Measurements from ENCODE around the gene RAPGEF2. TPM values are rescaled to one million over a fixed set of nuclear protein-coding genes. Genes with fewer than 3 reads are reported as not detected.

The RAPGEF2 gene
- total RNA-seq, 1 experiment from 2014 or later: 21.2 TPM

DNA sequence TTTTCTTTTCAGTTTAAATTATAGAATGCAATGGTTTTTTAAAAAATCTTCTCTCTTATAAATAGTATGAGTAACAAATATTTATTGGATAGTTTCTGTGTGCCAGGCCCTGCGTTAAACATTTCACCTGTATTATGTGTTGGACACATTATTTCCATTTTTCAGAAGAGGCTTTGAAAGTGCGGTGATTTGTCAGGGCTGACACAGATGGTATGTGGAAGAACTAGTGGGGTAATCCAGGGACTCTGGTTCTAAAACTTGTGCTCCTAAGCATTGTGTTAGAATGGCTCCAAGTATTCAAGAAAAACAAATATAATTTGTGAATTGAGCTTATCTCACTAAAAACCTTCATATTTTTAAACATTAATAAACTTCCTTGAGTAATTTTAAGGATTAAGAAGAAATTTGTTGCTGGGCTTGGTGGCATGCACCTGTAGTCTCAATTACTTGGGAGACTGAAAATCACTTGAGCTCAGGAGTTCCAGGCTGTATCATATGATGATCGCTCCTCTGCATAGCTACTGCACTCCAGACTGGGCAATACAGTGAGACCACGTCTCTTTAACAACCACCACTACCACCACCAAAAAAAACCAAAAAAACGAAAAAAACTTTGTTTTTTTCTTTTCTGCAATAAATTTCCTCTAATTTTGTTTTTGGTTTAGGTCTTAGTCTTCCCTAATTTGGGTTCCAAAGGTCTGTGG, 40.0 kb downstream of the RAPGEF2 start:
- Histone ChIP-seq H3K27me3 (ENCODE audit: low read length) (no peaks in the 10 kb centered on the region), H3K27ac (ENCODE audit: low read length) (no peak overlapping the region), H3F3A (ENCODE audit: low read length, unreplicated experiment) (no peaks in the 10 kb centered on the region), H3K4me1 (ENCODE audit: insufficient read depth, low read length) (peaks cover 6% of the 10 kb centered on the region; the same call in 1 of the 2 replicates), H2AFZ (ENCODE audit: low read length) (no peak overlapping the region), H3K36me3 (ENCODE audit: low read depth, low read length) (no peaks in the 10 kb centered on the region), H3K9me2 (replicated peaks; ENCODE audit: low read length) (no peaks in the 10 kb centered on the region), H3K4me2 (ENCODE audit: low read length) (no peak overlapping the region), H4K20me1 (ENCODE audit: low read length) (no peaks in the 10 kb centered on the region), H3K4me3 (ENCODE audit: low read length) (no peak overlapping the region), H3K79me2 (ENCODE audit: low read length) (peaks cover 16% of the 10 kb centered on the region; the same call in 1 of the 2 replicates), H3K9me3 (ENCODE audit: low read length) (no peaks in the 10 kb centered on the region), H3K9ac (ENCODE audit: low read length) (no peak overlapping the region)
- no TSS peak for BruUV-seq (replicated peaks)
- CTCF ChIA-PET: no interaction called here
- ATAC-seq (no peak), DNase-seq (no peak)
- intact Hi-C loops (cut with micrococcal nuclease): no loop called here
- TF ChIP-seq, protein P1, sequence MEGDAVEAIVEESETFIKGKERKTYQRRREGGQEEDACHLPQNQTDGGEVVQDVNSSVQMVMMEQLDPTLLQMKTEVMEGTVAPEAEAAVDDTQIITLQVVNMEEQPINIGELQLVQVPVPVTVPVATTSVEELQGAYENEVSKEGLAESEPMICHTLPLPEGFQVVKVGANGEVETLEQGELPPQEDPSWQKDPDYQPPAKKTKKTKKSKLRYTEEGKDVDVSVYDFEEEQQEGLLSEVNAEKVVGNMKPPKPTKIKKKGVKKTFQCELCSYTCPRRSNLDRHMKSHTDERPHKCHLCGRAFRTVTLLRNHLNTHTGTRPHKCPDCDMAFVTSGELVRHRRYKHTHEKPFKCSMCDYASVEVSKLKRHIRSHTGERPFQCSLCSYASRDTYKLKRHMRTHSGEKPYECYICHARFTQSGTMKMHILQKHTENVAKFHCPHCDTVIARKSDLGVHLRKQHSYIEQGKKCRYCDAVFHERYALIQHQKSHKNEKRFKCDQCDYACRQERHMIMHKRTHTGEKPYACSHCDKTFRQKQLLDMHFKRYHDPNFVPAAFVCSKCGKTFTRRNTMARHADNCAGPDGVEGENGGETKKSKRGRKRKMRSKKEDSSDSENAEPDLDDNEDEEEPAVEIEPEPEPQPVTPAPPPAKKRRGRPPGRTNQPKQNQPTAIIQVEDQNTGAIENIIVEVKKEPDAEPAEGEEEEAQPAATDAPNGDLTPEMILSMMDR (conservative IDR thresholded peaks at IDR 0.05; ENCODE audit: low read depth, low read length): no peak
- TF ChIP-seq EZH2 (IDR thresholded peaks at IDR 0.05; ENCODE audit: low read length, unreplicated experiment): no peak
- no peak for TF ChIP-seq EZH2phosphoT487 (IDR thresholded peaks at IDR 0.05; ENCODE audit: borderline replicate concordance, low read length)
- POLR2A ChIA-PET (ENCODE audit: unreplicated experiment): no interaction called here

DNA sequence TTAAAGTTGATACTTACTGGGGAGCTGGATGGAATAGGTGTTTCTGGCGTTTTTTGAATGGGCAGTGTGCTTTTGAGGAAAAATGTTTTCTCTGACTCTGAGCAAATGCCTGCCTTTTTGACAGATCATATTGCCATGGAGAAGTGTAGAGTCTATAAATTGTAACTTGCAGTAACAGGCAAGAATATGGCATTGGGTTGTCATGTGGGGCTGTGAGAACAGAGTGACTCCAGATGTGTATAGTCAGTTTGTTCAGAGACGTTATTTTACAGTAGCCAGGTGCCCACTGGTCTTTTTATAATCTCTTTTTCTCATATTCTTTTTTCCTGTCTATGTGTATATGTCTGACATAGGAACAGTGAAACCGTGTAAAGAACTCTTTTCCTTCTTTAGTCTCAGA, 40.8 kb downstream of the RAPGEF2 start:
- Histone ChIP-seq H3K27me3 (ENCODE audit: low read length) (no peaks in the 10 kb centered on the region), H2AFZ (ENCODE audit: low read length) (no peak overlapping the region), H3K9ac (ENCODE audit: low read length) (no peak overlapping the region), H3K4me3 (ENCODE audit: low read length) (no peak overlapping the region), H3K36me3 (ENCODE audit: low read depth, low read length) (no peaks in the 10 kb centered on the region), H3K9me2 (replicated peaks; ENCODE audit: low read length) (no peaks in the 10 kb centered on the region), H3K4me2 (ENCODE audit: low read length) (no peak overlapping the region), H3F3A (ENCODE audit: low read length, unreplicated experiment) (no peaks in the 10 kb centered on the region), H3K9me3 (ENCODE audit: low read length) (no peaks in the 10 kb centered on the region), H3K4me1 (ENCODE audit: insufficient read depth, low read length) (peaks cover 6% of the 10 kb centered on the region; the same call in 1 of the 2 replicates), H4K20me1 (ENCODE audit: low read length) (no peaks in the 10 kb centered on the region), H3K79me2 (ENCODE audit: low read length) (peaks cover 16% of the 10 kb centered on the region; the same call in 1 of the 2 replicates), H3K27ac (ENCODE audit: low read length) (no peak overlapping the region)
- POLR2A ChIA-PET (ENCODE audit: unreplicated experiment): interaction anchor here (0.5 kb wide), 1 partner anchor 19 kb away, joined by 3 read pairs; no protein-coding TSS in a partner anchor
- CTCF ChIA-PET: no interaction called here
- DNase-seq: no peak
- ATAC-seq: no peak
- no TSS peak for BruUV-seq (replicated peaks)
- intact Hi-C loops (cut with micrococcal nuclease): no loop called here
- TF ChIP-seq, protein P1 (conservative IDR thresholded peaks at IDR 0.05; ENCODE audit: low read depth, low read length): no peak
- TF ChIP-seq EZH2phosphoT487 (IDR thresholded peaks at IDR 0.05; ENCODE audit: borderline replicate concordance, low read length) (no peak), EZH2 (IDR thresholded peaks at IDR 0.05; ENCODE audit: low read length, unreplicated experiment) (no peak)

DNA sequence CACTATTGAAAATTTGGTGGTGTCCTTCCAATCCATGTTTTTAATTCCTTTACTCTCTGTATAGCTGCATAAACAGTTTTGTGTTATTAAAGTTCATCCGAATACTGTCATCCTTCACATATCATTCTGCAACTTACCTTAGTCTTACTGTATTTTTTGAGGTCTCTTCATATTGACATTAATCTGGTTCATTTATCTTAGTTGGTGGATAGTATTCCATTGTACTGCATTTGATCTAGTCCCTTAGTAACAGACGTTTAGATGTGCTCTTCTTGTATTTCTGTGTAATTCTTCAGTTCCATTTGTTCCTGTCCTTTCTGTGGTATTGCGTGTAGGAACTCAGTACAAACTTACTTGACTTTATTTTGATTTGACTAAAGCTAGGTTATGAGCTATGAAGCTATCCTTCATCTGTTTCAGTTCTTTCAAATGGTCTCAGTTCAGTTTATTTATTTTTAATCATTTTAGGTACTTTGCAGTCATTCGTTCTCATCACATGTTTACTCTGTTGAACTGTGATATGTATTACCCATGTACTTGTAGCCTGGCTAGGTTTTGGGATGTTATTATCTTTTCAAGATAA, 41.3 kb downstream of the RAPGEF2 start:
- BruUV-seq (replicated peaks): no TSS peak
- CTCF ChIA-PET: no interaction called here

More for the DNA sequence above, 41.3 kb downstream of the RAPGEF2 start:
- no peaks in the 10 kb centered on the region for H3K36me3 ChIP-seq (ENCODE audit: low read depth, low read length)
- H3F3A ChIP-seq (ENCODE audit: low read length, unreplicated experiment): no peaks in the 10 kb centered on the region
- no peaks in the 10 kb centered on the region for H3K27me3 ChIP-seq (ENCODE audit: low read length)
- intact Hi-C loops (cut with micrococcal nuclease): no loop called here
- H3K9me3 ChIP-seq (ENCODE audit: low read length): no peaks in the 10 kb centered on the region
- 0 out of 2 replicates have a peak, but pooled peaks cover 11% of the 10 kb centered on the region for H3K79me2 ChIP-seq (ENCODE audit: low read length)
- ATAC-seq (no peak), DNase-seq (no peak)
- H3K4me2 ChIP-seq (ENCODE audit: low read length): no peak overlapping the region
- no peak overlapping the region for H3K4me3 ChIP-seq (ENCODE audit: low read length)
- H4K20me1 ChIP-seq (ENCODE audit: low read length): no peaks in the 10 kb centered on the region
- H3K9ac ChIP-seq (ENCODE audit: low read length): no peak overlapping the region
- TF ChIP-seq EZH2phosphoT487 (IDR thresholded peaks at IDR 0.05; ENCODE audit: borderline replicate concordance, low read length) (no peak), EZH2 (IDR thresholded peaks at IDR 0.05; ENCODE audit: low read length, unreplicated experiment) (no peak)
- TF ChIP-seq, protein P1 (conservative IDR thresholded peaks at IDR 0.05; ENCODE audit: low read depth, low read length): no peak
- no peak overlapping the region for H3K27ac ChIP-seq (ENCODE audit: low read length)
- H3K4me1 ChIP-seq (ENCODE audit: insufficient read depth, low read length): peaks cover 6% of the 10 kb centered on the region; the same call in 1 of the 2 replicates
- H3K9me2 ChIP-seq (replicated peaks; ENCODE audit: low read length): no peaks in the 10 kb centered on the region
- POLR2A ChIA-PET (ENCODE audit: unreplicated experiment): interaction anchor here (0.5 kb wide), 1 partner anchor 18 kb away, joined by 3 read pairs; no protein-coding TSS in a partner anchor
- no peak overlapping the region for H2AFZ ChIP-seq (ENCODE audit: low read length)
